K562 (cell line): ENCODE results near the gene LRRC74B. TPM values are rescaled to one million over a fixed set of nuclear protein-coding genes. Genes with fewer than 3 reads are reported as not detected.

Experiments
- BCL6 ChIP-seq: fragments of 250-450 bp; sonication (Bioruptor Pico); IDR thresholded peaks from 2 replicates; pipeline ENCODE4 v1.4.0; 2020
- EZH2 ChIP-seq: IDR thresholded peaks from 2 replicates; pipeline ENCODE4 v1.6.1; 2012; ENCODE audit warnings: low read depth, mild to moderate bottlenecking, inconsistent platforms, low read length, borderline replicate concordance
- FOSL1 ChIP-seq: fragments of 200-800 bp; sonication (Bioruptor generic); conservative IDR thresholded peaks from 2 replicates; pipeline ENCODE4 v1.6.1; 2016; ENCODE audit warnings: missing genetic modification characterization, missing compliant biosample characterization
- FUS ChIP-seq: fragments of 200-400 bp; formaldehyde crosslinking; optimal IDR thresholded peaks from 2 replicates; pipeline ENCODE3; 2017; ENCODE audit warnings: low read depth, low read length
- MIER1 ChIP-seq: fragments of 450-650 bp; IDR thresholded peaks from 2 replicates; pipeline ENCODE4 v1.6.1; 2016; ENCODE audit warnings: antibody characterized with exemption, mild to moderate bottlenecking, low read depth
- NCOA1 ChIP-seq: fragments of 450-650 bp; IDR thresholded peaks from 2 replicates; pipeline ENCODE4 v1.6.1; 2016; ENCODE audit warnings: low read depth
- POLR2A ChIP-seq: fragments of 450-650 bp; conservative IDR thresholded peaks from 2 replicates; pipeline ENCODE4 v1.6.1; 2016
- SMAD1 ChIP-seq: fragments of 150-350 bp; IDR thresholded peaks from 2 replicates; pipeline ENCODE4 v1.6.1; 2014; ENCODE audit warnings: low read length, low read depth; ENCODE audit not compliant: partially characterized antibody
- SRSF3 ChIP-seq: fragments of 200-400 bp; formaldehyde crosslinking; IDR thresholded peaks from 2 replicates; pipeline ENCODE4 v1.6.1; 2016; ENCODE audit warnings: mild to moderate bottlenecking, low read length, moderate library complexity; ENCODE audit not compliant: insufficient read depth
- TBP ChIP-seq: optimal IDR thresholded peaks from 2 replicates; pipeline ENCODE3; 2011; ENCODE audit warnings: low read depth, low read length, improper control_type of control experiment
- ZEB2 ChIP-seq: fragments of 450-650 bp; IDR thresholded peaks from 2 replicates; pipeline ENCODE4 v1.6.1; 2016
- ZNF347 ChIP-seq: fragments of 450-650 bp; formaldehyde crosslinking; IDR thresholded peaks from 2 replicates; pipeline ENCODE4 v1.4.0; 2020; ENCODE audit warnings: low read depth, mild to moderate bottlenecking, moderate library complexity
- ZNF644 ChIP-seq: fragments of 200-800 bp; sonication (Bioruptor generic); IDR thresholded peaks from 2 replicates; pipeline ENCODE4 v1.6.1; 2016; ENCODE audit warnings: low read depth, missing genetic modification characterization, missing compliant biosample characterization
- ZNF79 ChIP-seq: fragments of 250-450 bp; sonication (Bioruptor Pico); IDR thresholded peaks from 2 replicates; pipeline ENCODE4 v1.4.0; 2020; ENCODE audit warnings: low read depth, mild to moderate bottlenecking, moderate library complexity
- polyA plus RNA-seq, 8 experiments: library from polyadenylated mRNA; depleted of rRNA in 4 of 8; stranded (reverse) in 5 of 8; unstranded in 3 of 8; fragments of >200 nt; fragmentation: Nextera tagmentation in 2 of 8; fragmentation: Illumina TruSeq in 1 of 8; extraction: Ambion mirVana in 2 of 8; extraction: Trizol in 1 of 8; gene quantifications; 2 replicates each; pipeline versions ENCODE4 v1.2.1 to v1.2.3, GENCODE V29; 2011 to 2014; ENCODE audit warnings: inconsistent platforms in 1 of 8, missing spikeins in 1 of 8
- total RNA-seq, 7 experiments: library from RNA; depleted of rRNA in 6 of 7; stranded (reverse); fragments of >200 nt in 6 of 7; fragmentation: Illumina TruSeq in 2 of 7; extraction: Trizol in 2 of 7; gene quantifications; 2 replicates each; pipeline versions ENCODE4 v1.2.1 to v1.2.3, GENCODE V29; 2011 to 2021; ENCODE audit warnings: low replicate concordance in 1 of 7
- TF ChIP-seq, protein P1 (sequence below): fragments of 250-450 bp; sonication (Bioruptor Pico); IDR thresholded peaks from 2 replicates; pipeline ENCODE4 v1.5.0; 2021
- TF ChIP-seq, protein P2 (sequence below): IDR thresholded peaks from 2 replicates; pipeline ENCODE4 v1.6.1; 2011; ENCODE audit not compliant: insufficient read length; ENCODE audit errors: extremely low read depth
- TF ChIP-seq, protein P3 (sequence below): fragments of 450-650 bp; formaldehyde crosslinking; IDR thresholded peaks from 2 replicates; pipeline ENCODE4 v1.4.0; 2020; ENCODE audit warnings: mild to moderate bottlenecking, moderate library complexity
- TF ChIP-seq, protein P4 (sequence below), 2 experiments: fragments of 450-650 bp; formaldehyde crosslinking in 1 of 2; IDR thresholded peaks; 2 replicates each; pipeline versions ENCODE4 v1.4.0 to v1.6.1; 2014 to 2020; ENCODE audit warnings: mild to moderate bottlenecking in 2 of 2, borderline replicate concordance in 1 of 2, low read depth in 1 of 2

The LRRC74B gene
- total and polyA plus RNA-seq, 9 of the 15 experiments (the other 6 are each of a cell fraction or from before 2014, with no cell fraction given): not detected

DNA sequence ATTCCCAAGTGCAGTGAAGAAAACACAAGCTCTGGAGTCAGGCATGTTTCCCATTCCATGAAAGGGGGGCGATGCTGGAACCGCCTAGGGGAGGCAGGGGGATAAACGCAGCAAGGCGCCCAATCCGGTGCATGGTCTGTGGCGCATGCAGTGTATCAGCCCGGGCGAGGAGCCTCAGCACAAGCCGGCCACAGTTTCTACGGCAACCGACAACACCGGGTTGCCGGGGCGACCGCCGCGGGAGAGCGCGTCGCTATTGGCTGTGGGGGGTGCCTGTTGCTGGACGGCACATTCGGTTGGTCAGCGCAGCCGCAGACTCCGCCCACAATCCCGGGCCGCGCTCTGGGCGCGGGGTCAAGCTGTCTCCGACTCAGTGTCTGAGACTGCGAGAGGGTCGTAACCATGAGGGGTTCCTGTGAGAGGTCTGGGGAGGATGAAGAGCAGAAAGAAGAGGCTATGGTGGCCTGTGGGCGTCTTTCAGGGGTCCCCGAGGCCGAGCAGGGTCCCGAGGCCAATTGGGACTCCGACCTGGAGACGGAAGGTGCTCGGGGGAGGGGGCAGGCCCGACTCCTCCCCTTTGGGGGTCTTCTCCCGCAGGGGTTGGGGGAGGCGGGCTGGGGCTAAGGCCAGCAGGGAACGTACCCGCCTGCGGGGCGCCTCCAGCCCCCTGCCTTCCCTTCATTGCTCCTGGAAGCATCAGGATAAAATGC, at the start of gene LRRC74B (continued):
- no peak for TF ChIP-seq ZNF79 (CRISPR knock-in tag)
- no peak; the same call in 1 of the 2 replicates for TF ChIP-seq EZH2
- no peak for TF ChIP-seq POLR2A
- TF ChIP-seq, protein P1, sequence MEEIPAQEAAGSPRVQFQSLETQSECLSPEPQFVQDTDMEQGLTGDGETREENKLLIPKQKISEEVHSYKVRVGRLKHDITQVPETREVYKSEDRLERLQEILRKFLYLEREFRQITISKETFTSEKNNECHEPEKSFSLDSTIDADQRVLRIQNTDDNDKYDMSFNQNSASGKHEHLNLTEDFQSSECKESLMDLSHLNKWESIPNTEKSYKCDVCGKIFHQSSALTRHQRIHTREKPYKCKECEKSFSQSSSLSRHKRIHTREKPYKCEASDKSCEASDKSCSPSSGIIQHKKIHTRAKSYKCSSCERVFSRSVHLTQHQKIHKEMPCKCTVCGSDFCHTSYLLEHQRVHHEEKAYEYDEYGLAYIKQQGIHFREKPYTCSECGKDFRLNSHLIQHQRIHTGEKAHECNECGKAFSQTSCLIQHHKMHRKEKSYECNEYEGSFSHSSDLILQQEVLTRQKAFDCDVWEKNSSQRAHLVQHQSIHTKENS (CRISPR knock-in tag): no peak
- no peak for TF ChIP-seq NCOA1
- peak; percentile 67 for TF ChIP-seq SMAD1
- TF ChIP-seq, protein P2, sequence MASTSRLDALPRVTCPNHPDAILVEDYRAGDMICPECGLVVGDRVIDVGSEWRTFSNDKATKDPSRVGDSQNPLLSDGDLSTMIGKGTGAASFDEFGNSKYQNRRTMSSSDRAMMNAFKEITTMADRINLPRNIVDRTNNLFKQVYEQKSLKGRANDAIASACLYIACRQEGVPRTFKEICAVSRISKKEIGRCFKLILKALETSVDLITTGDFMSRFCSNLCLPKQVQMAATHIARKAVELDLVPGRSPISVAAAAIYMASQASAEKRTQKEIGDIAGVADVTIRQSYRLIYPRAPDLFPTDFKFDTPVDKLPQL: no peak
- no peak for TF ChIP-seq FOSL1 (tag)
- no peak for TF ChIP-seq SRSF3
- TF ChIP-seq, protein P3, sequence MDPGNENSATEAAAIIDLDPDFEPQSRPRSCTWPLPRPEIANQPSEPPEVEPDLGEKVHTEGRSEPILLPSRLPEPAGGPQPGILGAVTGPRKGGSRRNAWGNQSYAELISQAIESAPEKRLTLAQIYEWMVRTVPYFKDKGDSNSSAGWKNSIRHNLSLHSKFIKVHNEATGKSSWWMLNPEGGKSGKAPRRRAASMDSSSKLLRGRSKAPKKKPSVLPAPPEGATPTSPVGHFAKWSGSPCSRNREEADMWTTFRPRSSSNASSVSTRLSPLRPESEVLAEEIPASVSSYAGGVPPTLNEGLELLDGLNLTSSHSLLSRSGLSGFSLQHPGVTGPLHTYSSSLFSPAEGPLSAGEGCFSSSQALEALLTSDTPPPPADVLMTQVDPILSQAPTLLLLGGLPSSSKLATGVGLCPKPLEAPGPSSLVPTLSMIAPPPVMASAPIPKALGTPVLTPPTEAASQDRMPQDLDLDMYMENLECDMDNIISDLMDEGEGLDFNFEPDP (CRISPR knock-in tag): no peak
- no peak for TF ChIP-seq ZNF347 (CRISPR knock-in tag)
- peak; percentile 46 for TF ChIP-seq TBP
- TF ChIP-seq, protein P4, sequence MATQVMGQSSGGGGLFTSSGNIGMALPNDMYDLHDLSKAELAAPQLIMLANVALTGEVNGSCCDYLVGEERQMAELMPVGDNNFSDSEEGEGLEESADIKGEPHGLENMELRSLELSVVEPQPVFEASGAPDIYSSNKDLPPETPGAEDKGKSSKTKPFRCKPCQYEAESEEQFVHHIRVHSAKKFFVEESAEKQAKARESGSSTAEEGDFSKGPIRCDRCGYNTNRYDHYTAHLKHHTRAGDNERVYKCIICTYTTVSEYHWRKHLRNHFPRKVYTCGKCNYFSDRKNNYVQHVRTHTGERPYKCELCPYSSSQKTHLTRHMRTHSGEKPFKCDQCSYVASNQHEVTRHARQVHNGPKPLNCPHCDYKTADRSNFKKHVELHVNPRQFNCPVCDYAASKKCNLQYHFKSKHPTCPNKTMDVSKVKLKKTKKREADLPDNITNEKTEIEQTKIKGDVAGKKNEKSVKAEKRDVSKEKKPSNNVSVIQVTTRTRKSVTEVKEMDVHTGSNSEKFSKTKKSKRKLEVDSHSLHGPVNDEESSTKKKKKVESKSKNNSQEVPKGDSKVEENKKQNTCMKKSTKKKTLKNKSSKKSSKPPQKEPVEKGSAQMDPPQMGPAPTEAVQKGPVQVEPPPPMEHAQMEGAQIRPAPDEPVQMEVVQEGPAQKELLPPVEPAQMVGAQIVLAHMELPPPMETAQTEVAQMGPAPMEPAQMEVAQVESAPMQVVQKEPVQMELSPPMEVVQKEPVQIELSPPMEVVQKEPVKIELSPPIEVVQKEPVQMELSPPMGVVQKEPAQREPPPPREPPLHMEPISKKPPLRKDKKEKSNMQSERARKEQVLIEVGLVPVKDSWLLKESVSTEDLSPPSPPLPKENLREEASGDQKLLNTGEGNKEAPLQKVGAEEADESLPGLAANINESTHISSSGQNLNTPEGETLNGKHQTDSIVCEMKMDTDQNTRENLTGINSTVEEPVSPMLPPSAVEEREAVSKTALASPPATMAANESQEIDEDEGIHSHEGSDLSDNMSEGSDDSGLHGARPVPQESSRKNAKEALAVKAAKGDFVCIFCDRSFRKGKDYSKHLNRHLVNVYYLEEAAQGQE (IDR thresholded peaks at IDR 0.05; ENCODE audit: borderline replicate concordance): no peak
- TF ChIP-seq, protein P4 (CRISPR knock-in tag; IDR thresholded peaks at IDR 0.05; ENCODE audit: low read depth): no peak; the same call in 1 of the 2 replicates
- no peak for TF ChIP-seq FUS
- no peak for TF ChIP-seq MIER1
- TF ChIP-seq ZNF644 (tag): no peak
- TF ChIP-seq BCL6 (CRISPR knock-in tag): no peak
- no peak for TF ChIP-seq ZEB2
